Measurements from ENCODE around the gene TMEM242. TPM values are rescaled to one million over a fixed set of nuclear protein-coding genes. Genes with fewer than 3 reads are reported as not detected.

TMEM242 gene
- total RNA-seq, 4 donors from 2014 or later: 0.20 to 8.4 (median 5.8) TPM

GRCh38 chr6:157271911-157272310 lies 51.4 kb downstream of the TMEM242 start:
- TF ChIP-seq, protein P1, sequence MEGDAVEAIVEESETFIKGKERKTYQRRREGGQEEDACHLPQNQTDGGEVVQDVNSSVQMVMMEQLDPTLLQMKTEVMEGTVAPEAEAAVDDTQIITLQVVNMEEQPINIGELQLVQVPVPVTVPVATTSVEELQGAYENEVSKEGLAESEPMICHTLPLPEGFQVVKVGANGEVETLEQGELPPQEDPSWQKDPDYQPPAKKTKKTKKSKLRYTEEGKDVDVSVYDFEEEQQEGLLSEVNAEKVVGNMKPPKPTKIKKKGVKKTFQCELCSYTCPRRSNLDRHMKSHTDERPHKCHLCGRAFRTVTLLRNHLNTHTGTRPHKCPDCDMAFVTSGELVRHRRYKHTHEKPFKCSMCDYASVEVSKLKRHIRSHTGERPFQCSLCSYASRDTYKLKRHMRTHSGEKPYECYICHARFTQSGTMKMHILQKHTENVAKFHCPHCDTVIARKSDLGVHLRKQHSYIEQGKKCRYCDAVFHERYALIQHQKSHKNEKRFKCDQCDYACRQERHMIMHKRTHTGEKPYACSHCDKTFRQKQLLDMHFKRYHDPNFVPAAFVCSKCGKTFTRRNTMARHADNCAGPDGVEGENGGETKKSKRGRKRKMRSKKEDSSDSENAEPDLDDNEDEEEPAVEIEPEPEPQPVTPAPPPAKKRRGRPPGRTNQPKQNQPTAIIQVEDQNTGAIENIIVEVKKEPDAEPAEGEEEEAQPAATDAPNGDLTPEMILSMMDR (IDR thresholded peaks at IDR 0.05): no peak
- no peak for TF ChIP-seq EP300 (IDR thresholded peaks at IDR 0.05; ENCODE audit: low read depth)
- no peak for TF ChIP-seq POLR2AphosphoS5 (IDR thresholded peaks at IDR 0.05)
- TF ChIP-seq POLR2A (IDR thresholded peaks at IDR 0.05): no peak
- DNase-seq: no peak
- H3K27ac ChIP-seq: no peak overlapping the region
- 82% methylated on average over 4 of the region's 4 CpGs; no CpG with 5 or more reads in 1 of the 2 donors for WGBS, 2 donors (ENCODE audit: low coverage in 1 of 2)
- in situ Hi-C loops (cut with MboI; ENCODE audit: low pct_ligation_motif_present in 1 of 4, low pct_unique_long_range_greater_than_20kb in 1 of 4, low sequenced_read_pairs in 3 of 4): loop anchor here in 1 of 4 donors (10.0 kb wide), 1 partner anchor 237 kb away; no protein-coding TSS in a partner anchor
- intact Hi-C loops (cut with DNase I; ENCODE audit: low total_unique reads): no loop called here
- H3K27me3 ChIP-seq: no peaks in the 10 kb centered on the region
- no peak overlapping the region for H3K4me3 ChIP-seq
- H3K9me3 ChIP-seq: no peaks in the 10 kb centered on the region
- no peaks in the 10 kb centered on the region for H3K36me3 ChIP-seq
- peaks cover 7 to 26% (median 19%) of the 10 kb centered on the region in 4 donors for H3K4me1 ChIP-seq

DNA sequence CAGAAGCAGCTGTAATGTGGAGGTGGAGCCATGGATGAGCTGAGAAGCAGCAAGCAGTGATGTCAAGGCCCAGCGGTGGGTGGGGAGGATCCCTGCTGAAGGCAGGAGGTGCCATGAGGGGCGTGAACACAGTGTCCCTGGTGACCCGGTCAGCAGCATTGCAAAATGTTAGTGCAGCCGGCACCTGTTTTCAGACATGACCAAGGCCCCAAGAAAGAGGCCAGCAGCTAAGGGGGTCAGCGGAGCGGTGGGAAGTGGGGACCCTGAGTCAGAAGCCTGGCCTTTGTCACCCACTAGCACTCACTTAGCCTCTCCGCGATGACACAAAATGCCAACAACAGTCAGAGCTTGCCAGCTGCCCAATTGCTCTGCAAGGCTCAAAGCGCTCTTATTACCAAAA lies 51.9 kb downstream of the TMEM242 start:
- no peak for DNase-seq
- TF ChIP-seq, protein P1 (IDR thresholded peaks at IDR 0.05): no peak
- no peak for TF ChIP-seq POLR2AphosphoS5 (IDR thresholded peaks at IDR 0.05)
- no peak for TF ChIP-seq EP300 (IDR thresholded peaks at IDR 0.05; ENCODE audit: low read depth)
- TF ChIP-seq POLR2A (IDR thresholded peaks at IDR 0.05): no peak
- 95% methylated on average over 9 of the region's 9 CpGs; no CpG with 5 or more reads in 1 of the 2 donors for WGBS, 2 donors (ENCODE audit: low coverage in 1 of 2)
- H3K36me3 ChIP-seq: no peaks in the 10 kb centered on the region
- H3K4me1 ChIP-seq: peaks cover 7 to 26% (median 19%) of the 10 kb centered on the region in 4 donors
- H3K9me3 ChIP-seq: no peaks in the 10 kb centered on the region
- in situ Hi-C loops (cut with MboI; ENCODE audit: low pct_ligation_motif_present in 1 of 4, low pct_unique_long_range_greater_than_20kb in 1 of 4, low sequenced_read_pairs in 3 of 4): loop anchor here in 1 of 4 donors (10.0 kb wide), 1 partner anchor 237 kb away; no protein-coding TSS in a partner anchor
- no peak overlapping the region for H3K4me3 ChIP-seq
- H3K27ac ChIP-seq: no peak overlapping the region
- H3K27me3 ChIP-seq: no peaks in the 10 kb centered on the region
- intact Hi-C loops (cut with DNase I; ENCODE audit: low total_unique reads): no loop called here

GRCh38 chr6:157270916-157271315 lies 52.4 kb downstream of the TMEM242 start:
- no peaks in the 10 kb centered on the region for H3K36me3 ChIP-seq
- H3K4me3 ChIP-seq: no peak overlapping the region
- in situ Hi-C loops (cut with MboI; ENCODE audit: low pct_ligation_motif_present in 1 of 4, low pct_unique_long_range_greater_than_20kb in 1 of 4, low sequenced_read_pairs in 3 of 4) (loop anchor here in 1 of 4 donors (10.0 kb wide), 1 partner anchor 236 kb away; no protein-coding TSS in a partner anchor), intact Hi-C loops (cut with DNase I; ENCODE audit: low total_unique reads) (no loop called here)
- DNase-seq: no peak
- no peaks in the 10 kb centered on the region for H3K27me3 ChIP-seq
- H3K9me3 ChIP-seq: no peaks in the 10 kb centered on the region
- TF ChIP-seq POLR2A (IDR thresholded peaks at IDR 0.05) (no peak), EP300 (IDR thresholded peaks at IDR 0.05; ENCODE audit: low read depth) (no peak), POLR2AphosphoS5 (IDR thresholded peaks at IDR 0.05) (no peak)
- TF ChIP-seq, protein P1 (IDR thresholded peaks at IDR 0.05): no peak
- 87 to 91% methylated on average over 2 of the region's 2 CpGs for WGBS, 2 donors (ENCODE audit: low coverage in 1 of 2)
- H3K4me1 ChIP-seq: peaks cover 7 to 26% (median 19%) of the 10 kb centered on the region in 4 donors
- H3K27ac ChIP-seq: no peak overlapping the region

GRCh38 chr6:157270308-157270707 lies 53.0 kb downstream of the TMEM242 start:
- no peak for TF ChIP-seq EP300 (IDR thresholded peaks at IDR 0.05; ENCODE audit: low read depth)
- TF ChIP-seq, protein P1 (IDR thresholded peaks at IDR 0.05): no peak
- no peak for TF ChIP-seq POLR2AphosphoS5 (IDR thresholded peaks at IDR 0.05)
- TF ChIP-seq POLR2A (IDR thresholded peaks at IDR 0.05): no peak
- Histone ChIP-seq H3K4me1 (peaks cover 7 to 25% (median 18%) of the 10 kb centered on the region in 4 donors), H3K27ac (no peak overlapping the region), H3K4me3 (no peak overlapping the region), H3K27me3 (no peaks in the 10 kb centered on the region), H3K9me3 (no peaks in the 10 kb centered on the region), H3K36me3 (no peaks in the 10 kb centered on the region)
- WGBS, 2 donors (ENCODE audit: low coverage in 1 of 2): 86 to 100% methylated on average over 1 of the region's 1 CpG
- DNase-seq: no peak
- in situ Hi-C loops (cut with MboI; ENCODE audit: low pct_ligation_motif_present in 1 of 4, low pct_unique_long_range_greater_than_20kb in 1 of 4, low sequenced_read_pairs in 3 of 4) (loop anchor here in 1 of 4 donors (10.0 kb wide), 1 partner anchor 236 kb away; no protein-coding TSS in a partner anchor), intact Hi-C loops (cut with DNase I; ENCODE audit: low total_unique reads) (no loop called here)
